Measurements from ENCODE around the gene MFSD8. TPM values are rescaled to one million over a fixed set of nuclear protein-coding genes. Genes with fewer than 3 reads are reported as not detected.

MFSD8 gene
- polyA plus RNA-seq, 4 donors = 9.9 to 31.4 (median 15.7) TPM

Other genes with a start within 250 kb of the MFSD8 start
- gene SLC25A31, start 234.8 kb downstream of the MFSD8 start, polyA plus RNA-seq = not detected
- gene HSPA4L, start 182.9 kb downstream of the MFSD8 start, polyA plus RNA-seq = 1 to 10 TPM in 2 of 4 donors, under 1 TPM in 2; 0.54 to 1.6 (median 1.00) TPM
- gene PLK4, start 84.3 kb downstream of the MFSD8 start, polyA plus RNA-seq = 1 to 10 TPM; 1.1 to 9.5 (median 5.0) TPM
- gene ABHD18, start 233 bp upstream of the MFSD8 start, polyA plus RNA-seq = 10 to 100 TPM in 2 of 4 donors, 1 to 10 TPM in 2; 5.8 to 17.4 (median 10.0) TPM
- gene LARP1B, start 96.1 kb upstream of the MFSD8 start, polyA plus RNA-seq = 10 to 100 TPM; 18.4 to 24.5 (median 19.4) TPM